Measurements from ENCODE around the gene HPCAL1.

Gene HPCAL1

DNA sequence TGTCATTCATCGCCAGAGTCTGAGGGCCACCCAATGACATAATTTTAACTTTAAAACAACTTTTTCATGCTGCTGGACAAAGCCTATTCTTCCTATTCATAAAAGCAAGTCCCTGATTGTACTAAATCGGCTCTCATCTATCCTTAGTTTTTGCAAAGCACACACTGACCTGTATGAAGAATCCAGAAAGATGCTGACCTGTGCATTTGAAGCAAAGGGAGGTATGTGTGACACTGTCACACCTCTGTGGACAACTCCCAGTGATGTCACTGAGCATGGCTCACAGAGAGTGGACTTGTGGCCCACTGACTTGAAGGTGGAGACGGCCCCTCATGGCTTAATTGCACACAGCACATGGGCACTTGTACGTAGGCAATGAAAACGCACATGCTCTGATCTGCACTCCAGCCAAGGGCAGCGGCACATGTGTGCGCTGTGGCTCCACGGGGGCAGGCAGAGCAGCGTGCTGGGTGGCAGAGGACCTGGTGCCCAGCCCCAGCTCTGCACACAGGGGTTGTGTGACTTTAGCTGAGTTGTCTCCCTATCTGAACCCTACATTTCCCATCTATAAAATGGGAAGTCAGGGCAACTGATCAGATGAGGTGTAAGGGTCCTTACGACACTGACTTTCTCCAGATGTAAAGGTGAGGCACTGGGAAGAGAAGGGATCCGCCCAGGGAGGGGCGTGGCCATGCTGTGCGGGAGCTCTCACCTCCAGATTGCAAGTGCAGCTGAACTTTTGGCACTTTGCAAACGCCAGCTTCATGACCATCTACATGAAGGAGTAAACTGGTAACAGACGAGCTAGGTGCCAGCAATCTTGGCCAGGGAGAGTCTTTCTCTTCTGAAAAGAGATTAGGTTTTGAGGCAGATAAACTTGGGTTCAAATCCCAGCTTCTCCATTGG is 159.7 kb downstream of the HPCAL1 start:
- no peak for DNase-seq (ENCODE audit: low read depth, low spot score)

DNA sequence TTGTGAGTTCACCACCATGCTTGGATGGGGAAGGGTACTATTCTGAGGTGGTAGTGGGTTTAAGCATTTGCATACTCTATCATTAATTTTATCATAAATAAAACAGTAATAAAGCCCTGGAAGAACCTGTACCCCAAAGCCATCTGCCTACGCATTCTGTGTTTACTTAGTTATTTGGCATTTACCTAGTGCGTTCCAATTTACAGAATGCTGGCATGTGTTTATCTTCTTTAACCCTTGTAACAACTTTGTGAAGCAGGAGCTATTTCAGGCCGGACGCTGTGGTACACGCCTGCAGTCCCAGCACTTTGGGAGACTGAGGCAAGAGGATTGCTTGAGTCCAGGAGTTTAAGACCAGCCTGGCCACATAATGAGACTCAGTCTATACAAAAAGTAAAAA is 163.2 kb downstream of the HPCAL1 start:
- DNase-seq (ENCODE audit: low read depth, low spot score), result no peak

DNA sequence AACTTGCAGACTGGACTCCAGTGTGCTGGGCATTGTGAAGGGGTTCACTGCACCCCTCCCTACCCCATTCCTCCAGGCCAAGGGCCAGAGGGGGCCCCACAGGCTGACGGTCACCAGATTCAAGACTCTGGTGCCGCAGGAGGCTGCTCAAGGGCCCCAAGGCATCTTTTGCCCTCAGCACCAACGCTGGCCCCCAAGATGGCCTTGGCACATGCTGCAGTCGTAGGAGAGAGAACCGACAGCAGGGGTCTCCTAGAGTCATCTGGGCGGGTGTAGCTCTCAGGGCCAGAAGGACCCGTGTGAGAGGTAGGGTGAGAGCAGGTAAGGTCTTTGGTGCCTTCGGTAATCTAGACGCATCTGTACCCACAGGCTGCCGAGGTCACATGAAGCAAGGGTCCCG is 164.1 kb downstream of the HPCAL1 start:
- DNase-seq (ENCODE audit: low read depth, low spot score), result no peak

DNA sequence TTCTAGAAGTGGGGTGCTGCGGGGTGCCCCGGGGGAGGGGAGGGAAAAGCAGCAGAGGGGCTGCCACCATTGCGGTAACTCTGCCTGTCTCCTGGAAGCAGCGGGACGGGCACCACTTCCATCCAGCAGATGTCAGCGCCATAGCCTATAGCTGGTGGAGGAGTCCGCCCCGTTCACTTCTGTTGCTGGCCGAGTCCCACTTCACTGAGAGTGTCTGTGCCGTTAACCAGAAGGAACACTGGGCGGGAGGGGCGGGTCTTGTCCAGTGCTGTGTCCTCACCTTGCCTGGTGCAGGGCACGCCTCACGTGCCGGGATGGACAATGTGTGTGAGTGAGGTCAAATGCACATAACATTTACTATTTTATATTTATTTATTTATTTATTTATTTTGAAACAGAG is 164.7 kb downstream of the HPCAL1 start:
- DNase-seq (ENCODE audit: low read depth, low spot score), result no peak

DNA sequence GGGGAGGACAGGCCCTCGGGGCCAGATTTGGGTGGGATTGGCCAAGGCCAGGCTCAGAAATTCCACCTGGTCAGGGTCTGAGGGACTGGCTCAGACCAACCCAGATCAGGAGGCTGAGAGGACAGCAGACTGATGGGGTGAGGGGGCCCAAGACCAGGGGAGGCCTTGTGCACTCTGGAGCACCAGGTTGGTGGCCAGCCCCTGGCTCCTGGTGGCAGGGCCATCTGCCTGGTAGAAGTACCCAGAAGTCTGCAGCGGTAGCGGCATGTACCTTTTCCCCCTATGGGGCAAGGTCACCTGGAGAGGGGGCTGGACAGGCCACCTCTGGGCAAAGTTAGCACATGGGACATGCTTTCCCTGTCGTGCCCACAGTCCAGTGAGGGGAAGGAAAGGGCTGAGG is 166.6 kb downstream of the HPCAL1 start:
- DNase-seq (ENCODE audit: low read depth, low spot score), result no peak

DNA sequence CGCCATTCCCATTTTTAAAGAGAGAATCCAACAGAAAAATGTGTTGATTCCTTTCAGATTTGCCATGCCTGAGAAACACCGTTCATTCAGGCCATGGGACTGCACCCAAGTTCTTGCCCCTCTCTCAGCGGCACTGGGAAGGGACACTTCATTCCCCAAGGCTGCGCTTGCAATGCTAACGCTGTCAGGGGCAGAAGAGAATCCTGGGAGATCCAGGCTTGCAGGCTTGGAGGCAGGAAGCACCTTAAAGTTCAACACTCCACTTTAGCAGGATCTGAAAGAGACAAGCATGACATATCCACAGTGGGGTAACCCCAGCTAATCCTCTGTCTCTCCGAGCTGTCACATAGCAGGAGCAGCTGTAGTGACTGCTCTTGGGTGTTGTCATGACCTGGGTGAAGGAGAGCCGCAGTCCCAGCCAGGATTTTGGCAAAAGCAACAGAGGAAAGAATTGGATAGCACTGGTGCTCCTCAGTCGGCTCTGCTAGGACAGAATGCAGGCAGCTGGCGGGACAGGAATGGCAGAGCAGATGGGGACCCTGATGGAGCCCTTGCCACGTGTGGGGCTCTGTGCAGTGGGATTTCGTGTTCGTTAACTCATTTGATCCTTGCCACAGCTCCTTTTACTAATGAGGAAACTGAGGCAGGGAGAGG is 167.4 kb downstream of the HPCAL1 start:
- DNase-seq (ENCODE audit: low read depth, low spot score), result no peak

DNA sequence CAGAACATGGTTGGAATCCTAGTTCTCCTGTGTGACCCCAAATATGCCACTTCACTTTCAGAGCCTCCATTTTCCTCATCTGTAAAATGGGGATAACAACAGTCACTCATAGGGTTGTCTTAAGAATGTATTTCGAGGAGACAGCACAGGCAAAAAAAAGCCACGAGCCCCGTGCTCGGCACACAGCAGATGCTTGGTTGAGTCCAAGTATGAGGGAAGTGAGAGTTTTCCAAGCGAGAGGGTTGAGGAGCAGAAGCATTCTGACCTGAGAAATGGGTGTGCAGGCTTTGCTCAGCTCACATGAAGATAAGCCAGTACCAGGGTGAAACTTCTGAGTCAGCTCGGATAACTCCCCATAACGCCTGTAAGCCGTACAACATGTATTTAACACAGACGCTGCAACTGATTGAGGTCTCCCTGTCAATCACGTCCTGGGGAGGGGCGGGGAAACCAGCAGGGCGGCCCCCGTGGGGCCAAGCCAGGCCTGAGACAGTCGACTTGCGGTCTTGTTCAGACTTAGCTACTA is 168.4 kb downstream of the HPCAL1 start:
- DNase-seq (ENCODE audit: low read depth, low spot score), result no peak

DNA sequence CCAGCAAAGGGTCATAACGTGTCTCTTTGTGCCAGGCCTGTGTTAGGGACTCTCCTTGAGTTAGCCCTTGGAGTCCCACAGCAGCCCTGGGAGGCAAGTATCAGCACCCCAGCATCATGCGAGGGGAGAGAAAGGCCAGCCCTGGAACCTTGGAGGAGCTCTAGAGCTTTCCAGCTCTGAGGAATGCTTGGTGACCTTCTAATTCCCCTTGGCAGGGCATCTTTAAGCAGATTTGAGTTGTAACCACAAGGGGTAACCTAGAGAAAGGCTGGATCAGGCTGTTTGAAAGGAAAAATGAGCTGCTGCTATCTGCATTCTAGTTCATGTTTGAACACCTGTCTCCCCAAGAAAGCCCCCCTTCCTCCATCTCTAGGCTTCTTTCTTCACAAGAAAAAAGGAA is 169.3 kb downstream of the HPCAL1 start:
- DNase-seq (ENCODE audit: low read depth, low spot score), result no peak

DNA sequence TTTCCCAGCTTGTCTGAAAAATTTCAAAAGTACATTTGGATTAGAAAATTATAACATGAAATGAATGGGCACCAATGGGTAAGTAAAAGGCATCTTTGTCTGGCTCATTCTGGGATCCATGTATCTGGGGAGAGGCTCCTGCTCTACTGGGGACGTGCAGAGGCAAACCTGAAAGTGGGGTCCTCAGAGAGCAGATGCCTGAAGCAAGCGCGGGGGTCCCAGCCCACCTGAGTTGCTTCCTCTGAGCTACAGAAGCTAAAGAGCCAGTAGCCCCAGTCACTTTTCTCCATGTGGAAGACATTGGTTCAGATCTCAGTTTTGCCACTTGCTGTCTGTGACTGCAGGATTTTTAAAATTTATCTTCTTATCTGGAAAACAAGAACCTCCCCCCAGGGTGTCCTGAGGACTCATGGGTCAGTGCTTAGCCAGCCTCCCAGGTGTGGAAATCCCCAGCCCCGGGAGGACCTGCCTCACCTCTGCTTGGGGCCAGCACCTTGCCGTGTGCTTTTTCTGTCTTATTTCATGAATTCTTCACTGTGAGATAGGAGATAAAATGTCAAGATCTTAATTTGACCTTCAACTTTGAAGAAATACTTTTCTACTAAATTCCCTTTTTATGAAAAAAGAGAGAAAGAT is 170.5 kb downstream of the HPCAL1 start:
- no peak for DNase-seq (ENCODE audit: low read depth, low spot score)

DNA sequence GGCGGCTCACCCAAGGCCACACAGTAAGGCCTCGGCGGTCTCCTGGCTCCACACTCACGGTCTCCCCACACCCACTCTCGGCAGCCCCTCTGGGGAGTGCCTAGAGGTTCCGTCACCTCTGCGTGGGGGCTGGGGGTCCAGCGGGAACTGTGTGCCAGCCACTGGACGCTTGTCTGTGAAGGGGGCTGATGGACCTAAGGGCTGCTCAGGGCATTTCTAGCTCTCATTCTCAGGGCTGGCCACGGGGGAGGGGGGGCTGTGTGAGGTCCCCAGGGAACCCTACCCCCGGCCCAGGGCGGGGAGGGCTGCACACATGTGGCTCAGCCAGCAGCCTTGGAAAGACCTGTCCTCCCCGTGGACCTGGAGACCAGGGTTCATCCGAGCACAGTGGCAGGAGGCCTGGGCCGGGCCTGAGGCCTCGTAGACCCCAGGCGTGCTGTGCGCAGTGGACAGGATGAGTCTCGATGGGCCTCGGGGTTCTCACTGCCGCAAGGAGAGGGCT is 172.6 kb downstream of the HPCAL1 start:
- no peak for DNase-seq (ENCODE audit: low read depth, low spot score)

DNA sequence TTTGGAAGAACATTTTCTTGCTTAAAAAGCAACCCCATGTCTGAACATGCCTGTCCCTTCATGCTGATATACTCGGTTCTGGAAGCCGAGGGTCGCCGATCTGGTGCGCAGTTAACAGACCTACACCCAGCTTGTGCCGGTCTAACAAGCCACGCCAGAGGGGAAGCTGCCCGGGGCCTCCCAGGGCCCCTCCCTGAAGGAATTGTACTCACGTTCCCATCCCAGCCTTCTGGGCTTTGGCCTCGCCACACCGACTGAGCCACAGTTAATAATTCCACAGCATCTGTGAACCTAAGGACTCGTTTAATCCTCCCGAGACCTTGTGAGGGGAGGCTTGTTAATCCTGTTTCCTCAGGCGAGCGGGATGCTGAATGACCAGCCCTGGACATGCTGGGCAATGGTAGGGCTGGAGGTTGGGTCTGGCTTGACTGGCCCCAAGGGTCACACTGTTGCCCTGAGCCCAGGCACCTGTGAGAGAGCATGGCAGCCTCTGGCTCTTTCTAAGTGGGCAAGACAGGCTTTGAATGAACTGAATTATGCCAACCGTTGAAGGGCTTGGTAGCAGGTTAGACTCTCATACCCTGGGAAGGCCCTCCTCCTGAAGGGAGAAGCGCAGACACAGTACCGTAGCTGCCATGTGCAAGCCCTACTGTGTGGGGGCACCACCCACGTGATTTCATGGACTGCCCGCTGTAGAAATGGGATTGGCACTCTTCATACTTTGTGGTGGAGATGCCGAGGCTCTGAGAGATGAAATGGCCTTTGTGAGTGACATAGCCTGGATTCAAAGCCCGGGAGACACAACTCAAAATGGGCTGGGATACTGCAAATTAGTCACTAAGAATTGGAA is 173.3 kb downstream of the HPCAL1 start:
- no peak for DNase-seq (ENCODE audit: low read depth, low spot score)

DNA sequence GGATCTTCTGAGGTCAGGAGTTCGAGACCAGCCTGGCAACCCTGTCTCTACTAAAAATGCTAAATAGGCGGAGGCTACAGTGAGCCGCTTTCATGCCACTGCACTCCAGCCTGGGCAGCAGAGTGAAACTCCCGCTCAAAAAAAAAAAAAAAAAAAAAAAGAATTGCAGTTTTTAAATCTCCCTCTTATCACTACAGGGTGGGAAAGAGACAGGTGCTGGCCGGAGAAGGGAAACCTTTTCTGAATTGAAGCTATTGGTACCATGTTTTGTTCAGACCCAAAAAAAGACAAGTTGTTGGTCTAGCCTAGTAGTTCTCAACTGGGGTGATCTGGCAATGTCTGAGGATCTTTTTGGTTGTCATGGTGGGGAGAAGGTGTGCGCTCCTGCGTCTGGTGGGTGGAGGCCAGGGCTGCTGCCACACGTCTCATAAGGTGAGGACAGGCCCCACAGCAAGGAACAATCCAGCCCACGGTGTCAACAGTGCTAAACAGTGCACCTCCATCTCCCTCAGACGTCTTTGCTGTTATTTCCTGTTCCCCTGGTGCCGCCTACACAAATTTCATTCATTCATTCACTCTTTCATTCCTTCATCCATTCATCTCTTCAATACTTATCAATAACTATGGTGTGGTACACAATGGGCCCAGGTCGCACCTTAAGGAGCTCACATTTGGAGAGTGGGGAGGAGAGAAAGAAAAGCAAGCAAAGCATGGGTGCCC is 174.2 kb downstream of the HPCAL1 start:
- no peak for DNase-seq (ENCODE audit: low read depth, low spot score)
